ENCODE measurements around the gene SH3PXD2A.

The SH3PXD2A gene

GRCh38 chr10:103627111-103627892, 228.1 kb downstream of the SH3PXD2A start:
- no peak for DNase-seq (ENCODE audit: low read depth in 1 of 2, low spot score in 1 of 2)

- DNase-seq (ENCODE audit: low read depth in 1 of 2, low spot score in 1 of 2): no peak
Measured at GRCh38 chr10:103626178-103626577, 229.2 kb downstream of the SH3PXD2A start.

DNA sequence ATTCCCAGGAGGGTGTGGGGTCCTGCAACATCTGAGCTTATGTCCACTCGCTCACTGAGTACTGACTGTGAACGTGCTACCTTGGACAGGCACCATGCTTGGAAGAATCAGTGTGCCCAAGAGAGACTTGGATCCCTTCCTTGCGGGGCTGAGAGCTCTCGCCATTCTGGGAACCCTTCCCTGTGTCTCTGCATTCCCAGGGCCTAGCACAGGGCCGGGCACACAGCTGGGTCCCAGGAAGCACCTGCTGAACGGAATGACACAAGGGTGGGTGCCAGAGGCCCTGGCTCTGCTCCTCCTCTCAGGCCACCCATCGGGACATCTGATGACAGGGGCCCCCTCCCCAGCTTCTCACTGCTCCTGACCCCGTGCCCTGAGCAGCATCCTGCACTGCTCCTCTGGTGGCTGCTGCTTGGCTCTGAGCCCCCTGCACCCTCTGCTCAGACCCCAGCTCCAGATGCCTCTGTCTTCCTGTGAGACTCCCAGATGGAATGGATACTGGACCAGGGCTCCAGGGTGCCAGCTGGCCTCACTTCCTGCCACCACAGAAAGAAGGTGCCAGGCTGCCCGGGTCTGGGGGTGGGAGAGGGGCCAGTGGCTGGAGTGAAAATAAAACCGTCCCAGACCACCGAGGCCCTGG, 232.3 kb downstream of the SH3PXD2A start:
- DNase-seq (ENCODE audit: low read depth in 1 of 2, low spot score in 1 of 2): no peak

GRCh38 chr10:103622286-103622685, 233.1 kb downstream of the SH3PXD2A start:
- DNase-seq (ENCODE audit: low read depth in 1 of 2, low spot score in 1 of 2): no peak

DNA sequence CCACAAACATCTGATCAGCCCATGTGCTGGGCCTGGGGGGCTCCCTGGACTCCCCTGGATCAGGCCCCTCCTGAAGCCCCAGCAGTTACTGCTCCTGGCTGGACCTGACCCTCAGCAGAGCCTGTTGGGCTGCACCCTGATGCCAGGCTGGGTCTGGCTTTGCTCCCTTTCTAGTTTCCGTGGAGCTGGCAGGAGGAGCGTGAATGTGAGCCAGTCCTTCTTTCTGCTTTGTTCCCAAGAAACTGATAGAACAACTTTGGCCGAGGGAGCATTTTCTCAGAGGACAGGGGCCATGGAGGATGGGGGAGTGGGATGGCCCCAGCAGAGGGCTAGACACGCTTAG, 233.6 kb downstream of the SH3PXD2A start:
- DNase-seq (ENCODE audit: low read depth in 1 of 2, low spot score in 1 of 2): no peak

DNA sequence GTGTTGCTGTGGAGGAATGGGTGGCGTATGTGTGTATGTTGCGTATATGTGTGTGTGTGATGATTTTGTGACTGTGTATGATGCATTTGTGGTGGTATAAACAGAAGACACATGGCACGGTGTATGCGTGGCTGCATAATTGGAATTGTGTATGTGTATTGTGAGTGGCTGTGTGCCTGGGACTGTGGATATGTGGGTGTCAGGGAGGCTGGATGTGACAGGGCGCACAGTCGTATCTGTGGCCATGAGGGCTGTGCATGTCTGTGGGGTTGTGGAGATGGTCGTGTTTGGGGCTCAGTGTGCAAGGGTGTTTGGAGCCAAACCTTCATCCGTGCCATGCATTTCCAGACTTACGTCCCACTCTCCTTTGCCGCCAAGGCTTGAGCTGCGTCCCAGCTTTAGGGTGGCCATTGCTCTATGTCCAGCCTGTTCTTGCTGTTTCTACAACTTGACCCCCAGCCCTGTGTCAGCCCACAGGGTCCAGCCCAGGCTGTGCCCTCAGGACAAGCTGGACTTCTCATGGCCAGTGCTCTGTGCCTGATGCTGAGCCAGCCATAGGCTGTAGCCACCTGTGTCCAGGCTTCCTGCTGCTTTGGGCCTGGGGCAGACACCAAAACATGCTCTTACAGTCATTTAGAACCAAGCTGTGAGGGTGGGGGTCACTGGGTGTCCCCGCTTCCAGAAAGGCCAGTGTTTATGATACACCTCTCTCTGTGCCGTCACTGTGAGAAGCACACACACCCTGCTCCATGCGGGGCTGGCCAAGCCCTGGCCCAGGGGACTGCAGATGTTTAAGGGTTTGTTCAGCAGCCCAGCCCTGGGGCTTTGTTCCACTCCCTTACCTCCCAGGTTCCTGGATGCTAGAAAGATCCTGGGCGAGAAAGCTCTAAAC, 234.2 kb downstream of the SH3PXD2A start:
- no peak for DNase-seq (ENCODE audit: low read depth in 1 of 2, low spot score in 1 of 2)

DNA sequence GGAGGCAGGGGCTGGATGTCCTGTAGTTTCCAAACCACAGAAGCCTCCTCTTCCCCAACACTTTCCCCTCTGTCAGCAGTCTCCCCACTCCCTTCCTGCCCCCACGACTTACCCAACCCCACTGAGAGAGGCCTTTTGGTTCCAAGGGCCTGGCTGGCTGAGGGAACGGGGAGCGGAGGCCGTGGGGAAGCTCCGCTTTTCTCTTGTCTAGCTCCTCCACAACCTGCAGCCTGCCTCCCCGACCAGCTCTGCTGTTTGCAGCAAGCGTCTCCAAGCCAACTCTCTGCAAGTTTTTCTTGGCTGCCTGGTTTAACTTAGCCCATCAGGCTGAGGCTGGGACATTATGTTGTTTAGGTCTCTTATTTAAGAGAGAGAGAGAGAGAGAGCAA, 235.0 kb downstream of the SH3PXD2A start:
- DNase-seq (ENCODE audit: low read depth in 1 of 2, low spot score in 1 of 2): no peak

GRCh38 chr10:103619424-103620351, 235.7 kb downstream of the SH3PXD2A start:
- no peak for DNase-seq (ENCODE audit: low read depth in 1 of 2, low spot score in 1 of 2)

DNA sequence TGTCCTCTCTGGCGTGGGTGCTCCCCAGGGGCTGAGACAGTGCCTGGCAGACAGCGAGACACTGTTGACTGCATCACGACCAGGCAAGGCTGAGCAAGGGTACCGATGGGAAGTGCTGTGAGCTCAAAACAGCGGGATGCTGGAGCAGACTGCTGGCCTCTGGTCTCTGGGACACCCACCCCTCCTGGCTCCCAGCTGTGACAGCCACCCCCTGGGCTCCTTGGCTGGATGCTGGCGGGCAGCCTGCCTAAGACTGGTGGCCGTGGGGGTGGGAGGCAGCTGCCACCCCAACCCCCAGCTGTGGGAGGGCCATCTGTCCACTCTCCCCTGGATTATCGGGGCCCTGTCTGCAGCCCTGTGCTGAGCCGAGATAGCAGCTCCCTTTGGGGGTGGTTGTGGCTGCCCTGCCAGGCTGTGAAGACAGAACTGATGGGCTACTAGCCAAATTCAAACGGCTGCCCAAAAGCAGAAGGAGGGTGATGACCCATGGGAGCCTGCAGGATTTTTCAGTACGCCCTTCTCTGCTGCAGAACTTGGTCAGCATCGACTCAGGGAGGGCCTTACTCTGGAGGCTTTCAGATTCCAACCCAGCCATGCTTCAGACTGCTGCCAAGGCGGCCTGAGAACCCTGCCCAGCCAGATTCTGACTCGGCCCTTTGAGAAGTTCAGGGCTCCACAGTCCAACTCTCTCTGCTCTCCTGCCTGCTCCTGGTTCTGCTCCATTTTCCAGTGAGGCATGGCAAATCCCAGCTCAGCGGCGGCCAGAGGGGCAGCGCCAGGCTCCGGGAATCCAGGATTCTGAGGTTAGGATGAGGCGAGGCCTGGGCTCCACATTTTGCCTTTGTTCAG, 236.6 kb downstream of the SH3PXD2A start:
- no peak for DNase-seq (ENCODE audit: low read depth in 1 of 2, low spot score in 1 of 2)

GRCh38 chr10:103617602-103618385, 237.6 kb downstream of the SH3PXD2A start:
- no peak for DNase-seq (ENCODE audit: low read depth in 1 of 2, low spot score in 1 of 2)

GRCh38 chr10:103616705-103617601, 238.4 kb downstream of the SH3PXD2A start:
- DNase-seq (ENCODE audit: low read depth in 1 of 2, low spot score in 1 of 2): no peak

- no peak for DNase-seq (ENCODE audit: low read depth in 1 of 2, low spot score in 1 of 2)
Measured at GRCh38 chr10:103614306-103615158, 240.8 kb downstream of the SH3PXD2A start.

DNA sequence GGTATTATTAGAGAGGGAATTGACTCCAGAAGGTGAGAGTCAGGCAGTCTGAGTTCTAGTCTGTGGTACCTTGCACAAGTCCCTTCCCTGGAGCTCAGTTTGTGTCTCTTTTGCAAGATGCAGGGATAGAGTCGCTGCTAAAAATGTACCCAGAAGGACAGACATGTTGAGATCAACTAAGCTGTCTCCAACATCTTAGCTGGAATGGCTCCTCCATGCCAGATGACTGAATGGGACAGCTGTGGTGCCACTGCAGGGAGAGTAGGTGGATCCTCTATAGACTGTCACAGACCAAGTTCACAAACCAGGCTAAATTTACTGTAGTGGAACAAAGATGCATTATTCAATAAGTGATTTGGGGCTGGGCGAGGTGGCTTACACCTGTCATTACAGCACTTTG, 241.8 kb downstream of the SH3PXD2A start:
- no peak for DNase-seq (ENCODE audit: low read depth in 1 of 2, low spot score in 1 of 2)

- no peak for DNase-seq (ENCODE audit: low read depth in 1 of 2, low spot score in 1 of 2)
Measured at GRCh38 chr10:103612462-103613365, 242.7 kb downstream of the SH3PXD2A start.

DNA sequence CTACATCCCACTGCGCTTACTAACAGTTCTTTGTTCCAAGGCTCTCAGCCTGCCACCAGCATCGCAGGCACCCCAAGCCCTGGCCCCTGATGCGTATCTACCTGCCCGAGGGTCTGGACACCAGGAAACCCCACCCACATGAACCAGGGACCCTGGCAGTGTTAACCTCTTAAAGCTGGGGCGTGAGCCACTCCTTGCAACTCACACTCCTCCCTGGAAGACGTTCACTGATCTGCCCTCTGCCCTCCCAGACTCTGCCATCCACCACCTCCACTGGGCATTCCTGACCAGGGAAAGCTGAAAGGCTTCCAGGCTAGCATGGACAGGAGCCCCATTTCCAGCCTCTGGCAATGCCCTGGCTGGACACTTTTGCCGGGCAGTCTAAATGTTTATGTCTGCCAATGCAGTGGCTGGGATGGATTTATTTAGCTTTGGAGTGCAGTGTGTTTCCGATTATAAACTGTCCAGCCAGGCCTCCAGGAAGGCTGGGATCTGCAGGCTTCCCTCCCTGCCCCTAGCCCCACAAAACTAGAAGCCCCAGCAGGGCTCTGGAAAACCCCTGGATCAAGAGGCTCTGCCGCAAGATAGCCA, 244.4 kb downstream of the SH3PXD2A start:
- DNase-seq (ENCODE audit: low read depth in 1 of 2, low spot score in 1 of 2): no peak

- DNase-seq (ENCODE audit: low read depth in 1 of 2, low spot score in 1 of 2): no peak
Measured at GRCh38 chr10:103610083-103610472, 245.3 kb downstream of the SH3PXD2A start.
